ENCODE measurements around the gene CPSF4L. TPM values are rescaled to one million over a fixed set of nuclear protein-coding genes. Genes with fewer than 3 reads are reported as not detected.

CPSF4L gene
- total and polyA plus RNA-seq, 11 donors: not detected

DNA sequence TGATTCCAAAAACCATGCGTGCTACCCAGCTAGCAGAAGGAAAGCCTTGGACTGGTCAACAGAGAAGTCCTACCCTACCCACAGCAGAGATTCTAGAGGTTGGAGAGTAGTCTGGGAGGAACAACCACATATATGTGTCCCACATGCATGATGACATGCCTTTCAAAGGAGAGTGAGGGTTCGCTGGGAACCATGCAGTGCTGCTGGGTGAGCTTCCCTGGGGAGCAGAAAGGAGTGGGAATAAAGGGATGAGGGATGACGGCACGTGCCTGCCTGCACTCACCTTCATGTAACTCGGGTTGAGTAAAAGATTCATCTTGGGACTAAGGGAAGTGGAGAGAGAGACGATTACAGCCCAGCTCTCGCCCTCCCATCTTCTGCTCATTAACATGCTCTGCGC lies 9.8 kb downstream of the CPSF4L start:
- H3K9me3 ChIP-seq: no peaks in the 10 kb centered on the region
- H3K27me3 ChIP-seq: no peaks in the 10 kb centered on the region
- 83 to 91% (median 89%) methylated on average over 8 of the region's 8 CpGs for WGBS, 4 donors
- peaks cover 0 to 9% (median 0%) of the 10 kb centered on the region in 12 donors for H3K4me1 ChIP-seq
- ATAC-seq: no peak
- no peak overlapping the region for H3K4me3 ChIP-seq
- H3K27ac ChIP-seq: no peak overlapping the region
- peaks cover 0 to 24% (median 17%) of the 10 kb centered on the region in 9 donors for H3K36me3 ChIP-seq
- TF ChIP-seq, protein P1, sequence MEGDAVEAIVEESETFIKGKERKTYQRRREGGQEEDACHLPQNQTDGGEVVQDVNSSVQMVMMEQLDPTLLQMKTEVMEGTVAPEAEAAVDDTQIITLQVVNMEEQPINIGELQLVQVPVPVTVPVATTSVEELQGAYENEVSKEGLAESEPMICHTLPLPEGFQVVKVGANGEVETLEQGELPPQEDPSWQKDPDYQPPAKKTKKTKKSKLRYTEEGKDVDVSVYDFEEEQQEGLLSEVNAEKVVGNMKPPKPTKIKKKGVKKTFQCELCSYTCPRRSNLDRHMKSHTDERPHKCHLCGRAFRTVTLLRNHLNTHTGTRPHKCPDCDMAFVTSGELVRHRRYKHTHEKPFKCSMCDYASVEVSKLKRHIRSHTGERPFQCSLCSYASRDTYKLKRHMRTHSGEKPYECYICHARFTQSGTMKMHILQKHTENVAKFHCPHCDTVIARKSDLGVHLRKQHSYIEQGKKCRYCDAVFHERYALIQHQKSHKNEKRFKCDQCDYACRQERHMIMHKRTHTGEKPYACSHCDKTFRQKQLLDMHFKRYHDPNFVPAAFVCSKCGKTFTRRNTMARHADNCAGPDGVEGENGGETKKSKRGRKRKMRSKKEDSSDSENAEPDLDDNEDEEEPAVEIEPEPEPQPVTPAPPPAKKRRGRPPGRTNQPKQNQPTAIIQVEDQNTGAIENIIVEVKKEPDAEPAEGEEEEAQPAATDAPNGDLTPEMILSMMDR (IDR thresholded peaks at IDR 0.05): no peak
- TF ChIP-seq POLR2A (IDR thresholded peaks at IDR 0.05): no peak
- intact Hi-C loops (cut with DNase I): loop anchor here in 3 of 10 donors (5.0 to 10.0 kb wide), 5 partner anchors 53 to 923 kb away; partner anchors contain the start of gene CDC42EP4 (in 1 of the 3)
- DNase-seq: no peak

DNA sequence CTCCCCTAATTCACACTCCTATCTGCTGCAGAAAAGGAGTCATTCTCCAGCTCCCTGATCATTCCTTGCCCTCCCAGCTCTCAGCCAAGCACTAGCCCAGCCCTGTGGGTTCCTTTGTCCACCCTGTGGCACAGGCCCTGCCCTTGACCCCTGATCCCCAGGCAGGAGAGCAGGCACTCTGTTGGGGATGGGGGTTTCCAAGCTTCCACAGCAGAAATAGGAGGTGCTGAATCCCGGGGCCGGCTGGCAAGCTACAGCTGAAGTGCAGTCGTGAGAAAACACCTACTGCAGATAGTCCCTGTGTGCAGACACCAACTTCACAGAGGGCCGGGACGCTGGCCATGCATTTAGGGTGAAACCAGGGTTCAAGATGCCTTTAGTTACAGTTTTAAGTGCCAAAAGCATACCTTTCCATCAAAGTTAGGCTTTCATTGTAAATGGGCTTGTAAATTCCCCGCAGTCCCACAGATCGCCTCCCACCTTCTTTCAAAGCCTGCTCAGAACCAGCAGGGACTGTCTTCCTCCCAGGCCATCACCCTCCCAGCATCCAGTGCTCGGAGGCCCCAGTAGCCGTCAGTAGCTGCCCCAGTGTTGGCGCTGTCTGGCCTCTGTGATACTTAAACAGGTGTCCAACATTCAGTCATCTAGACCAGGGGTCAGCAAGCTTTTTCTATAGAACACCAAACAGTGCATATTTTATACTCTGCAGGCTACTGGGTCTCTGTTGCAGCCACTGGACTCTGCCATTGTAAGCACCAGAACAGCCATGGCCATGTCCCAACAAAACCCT lies 10.6 kb downstream of the CPSF4L start:
- Histone ChIP-seq H3K9me3 (no peaks in the 10 kb centered on the region), H3K36me3 (peaks cover 0 to 33% (median 20%) of the 10 kb centered on the region in 9 donors), H3K4me3 (no peak overlapping the region), H3K27me3 (no peaks in the 10 kb centered on the region), H3K4me1 (peaks cover 0 to 6% (median 0%) of the 10 kb centered on the region in 12 donors), H3K27ac (no peak overlapping the region)
- intact Hi-C loops (cut with DNase I): loop anchor here in 3 of 10 donors (5.0 to 10.0 kb wide), 5 partner anchors 54 to 924 kb away; partner anchors contain the start of gene CDC42EP4 (in 1 of the 3)
- no peak for ATAC-seq
- DNase-seq: no peak
- TF ChIP-seq, protein P1 (IDR thresholded peaks at IDR 0.05): no peak
- no peak for TF ChIP-seq POLR2A (IDR thresholded peaks at IDR 0.05)
- WGBS, 4 donors: 78 to 81% (median 80%) methylated on average over 10 of the region's 10 CpGs

DNA sequence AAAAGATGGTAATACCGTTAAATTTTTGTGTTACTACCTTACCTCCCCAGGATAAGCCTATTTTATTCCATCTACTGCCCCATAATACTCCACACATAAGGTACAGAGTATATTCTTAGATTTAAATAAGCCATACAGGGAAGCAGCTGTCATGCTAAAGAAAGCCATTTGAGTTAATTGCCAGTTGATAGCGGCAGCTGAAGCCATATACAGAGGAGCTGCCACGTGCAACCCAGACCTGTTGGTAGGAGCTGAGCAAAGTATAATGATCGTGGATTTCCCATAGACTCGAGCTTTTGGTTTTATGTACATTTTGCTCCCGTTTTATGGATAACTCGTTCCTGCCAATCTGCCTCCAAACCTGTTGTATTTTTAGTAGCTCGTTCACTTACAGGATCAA lies 12.0 kb downstream of the CPSF4L start:
- no peaks in the 10 kb centered on the region for H3K27me3 ChIP-seq
- no peak overlapping the region for H3K27ac ChIP-seq
- intact Hi-C loops (cut with DNase I): loop anchor here in 7 of 10 donors (5.0 to 10.0 kb wide), 7 partner anchors 52 to 925 kb away; partner anchors contain the start of gene CDC42EP4 (in 1 of the 7)
- TF ChIP-seq POLR2A (IDR thresholded peaks at IDR 0.05): no peak
- TF ChIP-seq, protein P1 (IDR thresholded peaks at IDR 0.05): no peak
- H3K9me3 ChIP-seq: no peaks in the 10 kb centered on the region
- H3K4me3 ChIP-seq: no peak overlapping the region
- H3K36me3 ChIP-seq: peaks cover 0 to 46% (median 29%) of the 10 kb centered on the region in 9 donors
- no peak for DNase-seq
- ATAC-seq: no peak
- WGBS, 4 donors: 78 to 82% (median 80%) methylated on average over 8 of the region's 8 CpGs
- no peaks in the 10 kb centered on the region for H3K4me1 ChIP-seq

DNA sequence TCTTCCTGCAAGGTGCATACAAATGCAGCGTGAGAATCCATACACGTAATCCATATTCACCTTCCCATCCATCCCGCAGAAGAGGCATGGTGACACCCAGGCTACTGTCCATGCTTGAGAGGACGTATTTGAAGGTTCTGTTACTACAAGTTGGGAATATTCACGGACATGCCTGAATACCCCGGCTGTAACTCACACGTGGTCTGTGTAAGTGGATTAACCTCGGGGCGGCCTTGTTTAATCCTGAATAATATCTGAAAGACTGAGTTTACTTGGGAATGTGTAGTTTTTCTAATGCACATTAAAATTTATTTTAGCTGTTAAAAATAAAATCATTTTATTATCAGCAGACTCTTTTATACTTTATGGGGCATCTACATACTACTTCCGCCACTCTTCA lies 13.1 kb downstream of the CPSF4L start:
- 89 to 94% (median 92%) methylated on average over 10 of the region's 10 CpGs for WGBS, 4 donors
- intact Hi-C loops (cut with DNase I): loop anchor here in 4 of 10 donors (5.0 to 10.0 kb wide), 3 partner anchors 51 to 524 kb away; no protein-coding TSS in a partner anchor
- peaks cover 0 to 58% (median 39%) of the 10 kb centered on the region in 9 donors for H3K36me3 ChIP-seq

More for the DNA sequence above, 13.1 kb downstream of the CPSF4L start:
- Histone ChIP-seq H3K27ac (no peak overlapping the region), H3K4me3 (no peak overlapping the region), H3K9me3 (no peaks in the 10 kb centered on the region), H3K4me1 (no peaks in the 10 kb centered on the region), H3K27me3 (no peaks in the 10 kb centered on the region)
- ATAC-seq (no peak), DNase-seq (no peak)
- TF ChIP-seq POLR2A (IDR thresholded peaks at IDR 0.05): no peak
- TF ChIP-seq, protein P1 (IDR thresholded peaks at IDR 0.05): no peak

Data from heart left ventricle (tissue), 16 donors.